Colon (tissue), 2 donors: Measurements from ENCODE around the gene GSK3B.
"Not testable (repeated sequence)": the region's sequence is repeated elsewhere in the genome, so short reads cannot be mapped to it uniquely, and the experiment has no call there.

Experiments
- FAIRE-seq: peaks from 2 replicates; lab custom pipeline; 2012; peaks lifted over from hg19 to GRCh38; lab: Jason Lieb, UNC
- donor health status: control.
- donor health status: control.

GSK3B gene

GRCh38 chr3:119933207-119933606 lies 161.0 kb downstream of the GSK3B start:
- FAIRE-seq, result no peak

- no peak for FAIRE-seq
These were observed 164.0 kb downstream of the GSK3B start for GRCh38 chr3:119930286-119930685.

DNA sequence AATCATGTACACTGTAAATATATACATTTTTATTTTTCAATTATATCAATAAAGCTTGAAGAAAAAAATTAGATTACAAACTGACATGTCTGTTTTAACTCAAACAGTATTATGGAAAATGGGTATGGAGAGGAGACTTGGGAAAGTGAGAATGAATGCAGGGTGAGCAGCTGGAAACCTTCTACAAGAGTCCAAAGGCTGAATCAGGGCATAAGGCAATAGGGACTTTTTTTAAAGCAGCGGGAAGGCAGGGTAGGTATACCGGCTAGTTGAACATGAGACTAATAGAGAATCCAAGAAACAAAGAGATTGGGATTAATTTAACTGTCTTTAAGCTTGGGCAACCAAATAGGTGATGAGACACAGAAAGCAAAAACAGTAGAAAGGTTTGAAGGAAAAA lies 167.1 kb downstream of the GSK3B start:
- FAIRE-seq, result no peak

- FAIRE-seq, result no peak
These were observed 169.8 kb downstream of the GSK3B start for GRCh38 chr3:119924111-119925094.

DNA sequence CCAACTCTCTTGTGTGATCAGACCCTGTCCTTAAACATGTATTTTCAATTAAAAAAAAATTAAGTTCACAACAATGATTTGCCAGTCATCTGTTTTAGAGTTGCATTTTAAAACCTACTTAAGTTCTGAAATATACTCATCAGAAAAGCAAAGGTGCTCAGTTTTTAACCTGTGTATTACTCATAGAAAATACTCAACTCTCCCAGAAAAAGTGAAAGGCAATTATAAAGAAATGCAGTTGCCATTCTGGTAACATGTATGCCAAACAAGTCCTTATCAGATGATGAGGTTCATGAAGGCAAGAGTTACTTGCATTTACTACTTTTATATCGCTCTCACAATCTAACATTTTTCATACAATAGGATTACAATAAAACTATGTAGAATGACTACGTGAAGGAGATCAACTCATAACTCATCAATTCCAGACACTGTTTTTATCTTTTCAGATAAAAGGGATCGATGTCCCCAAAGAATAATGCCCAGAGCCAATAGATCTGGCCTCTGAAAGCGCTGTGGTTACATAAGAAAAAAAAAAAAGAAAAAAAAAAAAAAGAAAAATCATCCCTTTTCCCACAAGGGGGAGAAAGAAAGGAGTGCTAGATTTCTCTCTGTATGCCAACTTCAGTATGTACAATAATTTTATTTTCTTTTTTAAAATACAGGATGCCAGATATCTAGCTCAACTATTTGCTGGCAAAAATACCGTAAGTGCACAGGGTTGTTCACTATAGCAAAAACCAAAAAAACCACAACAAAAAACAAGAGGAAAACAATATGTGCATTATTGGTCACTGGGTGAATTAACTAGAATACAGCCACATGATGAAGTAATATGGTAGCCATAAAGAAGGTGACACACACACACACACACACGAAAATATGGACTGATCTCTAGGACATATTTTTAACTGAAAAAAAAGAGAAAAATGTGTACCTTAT lies 175.0 kb downstream of the GSK3B start:
- no peak for FAIRE-seq

DNA sequence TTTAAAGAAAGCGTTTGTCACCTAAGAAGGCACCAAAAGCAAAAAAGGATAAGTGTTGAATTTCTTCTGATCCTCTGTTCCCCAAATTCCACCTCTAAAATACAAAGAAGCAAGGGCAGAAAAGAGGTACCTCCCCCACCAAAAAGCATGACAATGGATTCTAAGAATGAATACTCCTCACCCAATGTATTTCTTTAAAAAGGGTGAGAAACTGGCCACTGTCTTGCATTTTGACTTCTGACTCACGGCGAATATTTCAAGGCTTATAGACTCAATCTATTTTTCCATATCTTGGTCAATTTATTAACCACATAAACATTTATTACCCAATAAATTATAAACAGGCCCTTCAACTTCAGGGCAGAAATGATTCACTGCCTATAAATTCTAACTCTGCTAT lies 181.2 kb downstream of the GSK3B start:
- FAIRE-seq, result no peak

GRCh38 chr3:119912220-119912619 lies 182.0 kb downstream of the GSK3B start:
- FAIRE-seq, result no peak

- no peak for FAIRE-seq
These were observed 182.5 kb downstream of the GSK3B start for GRCh38 chr3:119911748-119912147.

DNA sequence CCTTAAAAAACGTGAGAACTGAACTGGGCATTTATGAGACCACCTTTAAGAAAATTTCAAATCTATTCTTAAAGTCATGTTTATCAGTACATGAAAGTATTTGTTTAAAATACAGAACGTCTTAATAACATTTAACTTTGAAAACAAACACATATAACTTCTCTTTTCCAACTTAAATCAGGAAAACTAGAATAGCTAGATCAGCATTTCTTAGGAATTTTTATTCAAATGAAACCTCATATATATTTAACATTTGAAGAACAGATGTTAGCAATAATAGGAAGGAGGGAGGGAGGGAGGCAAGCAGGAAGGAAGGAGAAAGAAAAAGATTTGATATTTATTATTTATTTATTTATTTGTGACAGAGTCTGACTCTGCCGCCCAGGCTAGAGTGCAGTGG lies 192.2 kb downstream of the GSK3B start:
- no peak for FAIRE-seq

DNA sequence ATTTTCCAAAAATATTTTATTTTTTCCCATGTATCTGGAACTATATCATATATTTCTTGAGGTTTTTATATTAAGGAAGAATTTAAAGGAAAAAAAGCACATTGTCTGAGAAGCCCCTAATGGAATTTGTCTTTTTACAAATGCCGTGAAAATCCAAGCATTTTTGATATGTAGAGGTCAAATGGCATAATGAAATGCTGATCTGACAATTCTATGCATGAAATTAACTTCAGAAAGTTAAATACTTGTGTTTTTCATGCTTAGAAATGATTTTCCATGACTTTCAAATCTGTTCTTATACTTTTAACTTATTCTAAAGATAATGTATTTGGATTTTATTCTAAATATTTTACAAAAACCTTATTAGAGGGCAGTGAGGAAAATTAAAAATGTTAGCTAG lies 193.1 kb downstream of the GSK3B start:
- FAIRE-seq, result no peak

- FAIRE-seq, result no peak
These were observed 195.1 kb downstream of the GSK3B start for GRCh38 chr3:119899192-119899511.

DNA sequence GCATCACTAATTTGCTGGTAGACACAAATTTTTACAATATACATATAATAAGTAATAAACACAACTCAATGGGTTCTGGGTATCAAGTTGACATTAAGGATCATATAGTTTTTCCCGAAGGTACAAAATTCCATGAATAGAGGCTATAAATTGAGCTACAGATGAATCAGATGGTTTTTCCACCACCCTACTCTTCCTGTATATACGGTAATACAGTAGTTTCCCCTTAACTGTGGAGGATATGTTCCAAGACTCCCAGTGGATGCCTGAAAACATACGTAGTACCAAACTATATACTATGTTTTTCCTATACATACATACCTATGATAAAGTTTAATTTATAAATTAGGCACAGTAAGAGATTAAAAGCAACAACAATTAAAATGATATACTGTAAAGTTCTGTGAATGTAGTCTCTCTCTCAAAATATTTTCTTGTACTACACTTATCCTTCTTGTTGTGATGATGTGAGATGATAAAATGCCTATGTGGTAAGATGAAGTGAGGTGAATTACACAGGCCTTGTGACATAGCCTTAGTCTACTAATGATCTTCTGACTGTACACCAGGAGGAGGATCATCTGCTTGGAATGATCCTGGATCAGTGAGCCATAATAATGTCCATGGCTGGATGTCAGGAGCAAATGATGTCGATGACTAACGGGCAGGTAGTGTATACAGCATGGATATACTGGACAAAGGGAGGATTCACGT lies 195.6 kb downstream of the GSK3B start:
- no peak for FAIRE-seq

GRCh38 chr3:119894195-119894594 lies 200.1 kb downstream of the GSK3B start:
- no peak for FAIRE-seq

DNA sequence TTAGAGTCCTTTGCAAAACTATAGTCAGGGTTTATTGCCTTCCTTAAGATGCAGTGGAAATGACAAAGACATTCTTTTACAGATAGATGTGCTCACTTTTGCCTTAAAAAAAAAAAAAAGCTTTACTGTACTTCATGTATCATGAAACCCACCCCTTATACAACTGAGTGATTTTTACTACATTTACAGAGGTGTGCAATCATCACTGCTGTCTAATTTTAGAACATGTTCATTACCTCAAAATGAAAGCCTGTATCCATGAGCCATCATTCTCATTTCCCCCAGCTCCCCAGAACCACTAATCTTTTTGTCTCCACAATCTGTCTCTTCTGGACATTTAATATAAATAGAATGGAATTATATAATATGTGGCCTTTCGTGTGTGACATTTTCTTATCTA lies 200.5 kb downstream of the GSK3B start:
- no peak for FAIRE-seq

DNA sequence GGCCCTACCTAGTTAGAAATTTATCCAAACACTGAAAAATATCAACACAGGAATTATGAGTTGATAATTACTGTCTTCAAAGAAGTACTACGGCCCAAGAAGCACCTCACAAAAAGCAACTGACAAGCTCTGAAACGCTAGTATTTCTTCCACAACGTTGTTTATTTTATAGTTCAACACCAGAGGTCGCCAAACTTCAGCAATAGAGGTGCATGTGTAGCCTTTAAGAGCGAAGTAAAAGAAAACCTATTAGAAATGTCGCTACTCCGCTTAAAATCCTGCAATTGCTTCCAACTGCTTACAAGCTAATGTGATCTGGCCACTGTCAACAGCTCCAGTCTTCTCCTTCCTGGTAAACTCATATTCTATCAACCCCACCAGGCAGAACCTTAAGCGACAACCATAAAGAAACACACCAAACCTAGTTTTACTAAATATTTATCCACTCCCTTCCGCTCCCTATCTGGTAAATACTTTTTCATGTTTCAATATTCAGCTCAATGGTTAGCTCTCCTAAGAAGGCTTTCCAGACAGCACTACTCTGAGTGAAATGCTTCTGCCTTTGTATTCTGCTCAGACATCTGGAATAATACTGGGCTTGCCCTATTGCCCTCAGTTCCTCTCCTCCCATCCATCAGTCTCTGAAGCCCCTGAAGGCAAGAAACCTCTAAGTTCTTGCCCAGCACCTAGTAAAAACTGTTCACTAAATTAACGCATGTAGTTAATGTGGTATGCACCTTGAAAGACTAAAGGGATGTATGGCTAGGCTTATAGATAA lies 202.1 kb downstream of the GSK3B start:
- FAIRE-seq, result no peak

- FAIRE-seq, result not testable (repeated sequence)
These were observed 205.6 kb downstream of the GSK3B start for GRCh38 chr3:119888681-119889080.

DNA sequence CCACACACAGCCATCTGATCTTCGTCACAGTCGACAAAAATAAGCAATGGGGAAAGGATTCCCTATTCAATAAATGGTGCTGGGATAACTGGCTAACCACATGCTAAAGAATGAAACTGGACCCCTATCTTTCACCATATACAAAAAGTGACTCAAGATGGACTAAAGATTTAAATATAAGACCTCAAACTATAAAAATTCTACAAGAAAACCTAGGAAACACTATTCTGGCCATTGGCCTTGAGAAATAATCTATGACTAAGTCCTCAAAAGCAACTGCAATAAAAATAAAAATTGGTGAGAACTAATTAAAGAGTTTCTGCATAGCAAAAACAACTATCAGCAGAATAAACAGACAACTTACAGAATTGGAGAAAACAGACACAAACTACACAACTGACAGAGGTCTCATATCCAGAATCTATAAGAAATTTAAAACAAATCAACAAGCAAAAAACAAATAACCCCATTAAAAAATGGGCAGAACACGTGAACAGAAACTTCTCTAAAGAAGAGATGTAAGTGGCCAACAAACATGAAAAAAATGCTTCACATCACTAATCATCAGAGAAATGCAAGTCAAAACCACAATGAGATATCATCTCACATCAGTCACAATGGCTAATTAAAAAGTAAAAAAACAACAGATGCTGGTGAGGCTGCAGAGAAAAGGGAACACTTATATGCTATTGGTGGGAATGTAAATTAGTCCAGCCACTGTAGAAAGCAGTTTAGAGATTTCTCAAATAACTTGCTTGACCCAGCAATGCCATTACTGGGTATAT lies 208.3 kb downstream of the GSK3B start:
- no peak for FAIRE-seq

DNA sequence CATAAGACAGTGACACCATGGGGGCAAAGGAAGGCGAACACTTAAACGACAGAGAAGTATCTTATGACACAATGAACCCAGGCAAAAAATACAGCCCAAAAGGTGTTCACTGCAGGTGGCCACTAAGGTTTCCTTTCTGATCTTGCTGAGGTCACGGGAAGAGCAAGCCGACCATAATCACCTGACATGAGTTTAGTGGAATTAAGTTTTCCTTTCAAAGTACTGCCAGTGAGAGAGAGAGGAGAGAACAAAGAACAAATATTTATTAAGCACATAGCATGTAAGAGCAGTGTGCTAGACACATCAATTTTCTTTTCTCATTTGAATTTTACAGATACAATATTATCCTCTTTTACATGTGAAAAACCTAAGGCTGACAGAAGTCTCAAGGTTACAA lies 210.1 kb downstream of the GSK3B start:
- no peak for FAIRE-seq

GRCh38 chr3:119883461-119884160 lies 210.6 kb downstream of the GSK3B start:
- no peak for FAIRE-seq

- FAIRE-seq, result no peak
These were observed 213.3 kb downstream of the GSK3B start for GRCh38 chr3:119880966-119881365.
